Umbilical cord (tissue), 2 donors: ENCODE results near the gene KLHL22. TPM values are rescaled to one million over a fixed set of nuclear protein-coding genes. Genes with fewer than 3 reads are reported as not detected.
A peak's percentile ranks its signal among the peaks of the same experiment; 100 is the strongest.
"Not testable (repeated sequence)": the region's sequence is repeated elsewhere in the genome, so short reads cannot be mapped to it uniquely, and the experiment has no call there.

ENCODE experiments used
- DNase-seq: peaks from one replicate; pipeline ENCODE4 v3.0.0-alpha.2; 2015; ENCODE audit warnings: low spot score
- total RNA-seq: library from RNA; depleted of rRNA; stranded (reverse); fragments of >200 nt; gene quantifications from one replicate; pipeline ENCODE4 v1.2.3, GENCODE V29; 2014; ENCODE audit warnings: low replicate concordance; ENCODE audit not compliant: insufficient read depth

The KLHL22 gene
- total RNA-seq, 1 donor from 2014 or later, result 57.5 TPM

DNA sequence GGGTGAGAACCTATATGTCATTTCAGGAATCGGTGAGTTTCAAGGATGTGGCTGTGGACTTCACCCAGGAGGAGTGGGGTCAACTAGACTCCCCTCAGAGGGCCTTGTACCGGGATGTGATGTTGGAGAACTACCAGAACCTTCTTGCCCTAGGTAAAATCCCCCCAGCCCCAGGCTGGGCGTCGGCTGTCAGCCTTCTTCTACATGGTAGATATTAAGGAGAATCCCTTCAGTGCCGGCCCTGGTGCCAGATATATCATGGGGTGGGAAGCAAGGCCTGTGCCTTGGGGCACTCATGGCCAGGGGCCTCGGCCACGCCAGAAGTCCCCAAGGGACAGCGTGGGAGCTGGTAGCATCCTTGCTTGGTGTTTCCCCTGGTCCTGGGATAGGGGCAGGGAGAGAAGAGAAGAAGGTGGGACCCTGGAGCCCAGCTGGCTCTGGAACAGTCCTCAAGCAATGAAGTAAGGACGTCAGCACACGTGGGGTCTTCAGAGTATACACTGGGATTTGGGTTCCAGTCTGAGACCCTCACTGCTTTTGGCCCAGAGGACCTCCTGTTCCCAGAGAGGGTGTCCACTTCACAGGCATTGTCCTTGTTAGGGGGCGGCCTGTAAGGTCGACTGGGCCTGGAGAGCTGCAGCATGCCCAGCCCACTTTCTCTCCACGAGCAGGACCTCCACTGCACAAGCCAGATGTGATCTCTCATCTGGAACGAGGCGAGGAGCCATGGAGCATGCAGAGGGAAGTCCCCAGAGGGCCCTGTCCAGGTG lies 94.8 kb downstream of the KLHL22 start:
- no peak for DNase-seq

DNA sequence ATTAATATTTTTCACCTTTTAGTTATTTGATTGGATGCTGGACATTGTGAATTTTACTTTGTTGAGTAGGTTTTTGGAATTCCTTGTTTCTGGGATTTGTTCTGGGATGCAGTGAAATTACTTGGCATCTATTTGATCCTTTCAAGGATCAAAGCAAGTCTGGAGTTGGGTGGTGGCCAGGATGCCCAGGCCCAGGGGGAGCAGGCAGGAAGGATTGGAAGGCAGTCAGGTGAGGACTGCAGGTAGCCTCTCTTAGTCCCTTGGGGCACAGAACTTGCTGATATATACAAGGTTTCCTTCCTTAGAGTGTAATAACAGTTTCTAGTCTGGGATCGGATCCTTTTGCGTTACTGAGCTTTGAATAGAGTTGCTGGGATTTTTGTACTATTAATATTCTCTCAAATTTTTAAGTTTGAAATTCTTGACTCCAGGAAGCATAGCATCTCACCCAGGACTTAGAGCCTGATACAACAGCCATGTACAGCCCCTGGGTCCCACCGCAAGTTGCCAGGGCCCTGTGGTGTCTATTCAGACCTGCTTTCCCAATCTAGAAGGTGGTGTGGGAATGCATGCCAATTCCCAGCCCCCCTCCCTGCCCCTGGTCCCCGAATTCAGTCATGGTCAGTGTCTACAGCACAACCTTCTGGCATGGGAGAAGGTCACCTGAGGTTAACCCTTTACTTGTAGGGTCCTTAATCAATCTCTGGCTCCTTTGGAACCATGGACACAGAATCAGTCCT lies 95.6 kb downstream of the KLHL22 start:
- no peak for DNase-seq

DNA sequence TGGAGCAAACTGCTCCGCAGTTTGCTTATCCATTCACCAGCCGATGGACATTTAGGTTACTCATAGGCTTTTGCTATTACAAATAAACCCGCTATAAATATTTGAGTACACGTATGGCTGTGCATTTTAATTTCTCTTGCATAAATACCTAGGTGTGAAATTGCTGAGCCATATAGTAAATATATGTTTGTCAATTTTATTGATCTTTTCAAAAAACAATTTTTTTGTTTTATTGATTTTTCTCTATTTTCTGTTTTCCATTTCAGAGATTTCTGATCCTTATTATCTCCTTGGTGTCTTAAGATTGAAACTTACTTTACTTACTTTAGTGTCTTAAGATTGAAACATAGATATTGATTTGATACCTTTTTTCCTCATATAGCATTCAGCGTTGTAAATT lies 97.2 kb downstream of the KLHL22 start:
- DNase-seq, result no peak

DNA sequence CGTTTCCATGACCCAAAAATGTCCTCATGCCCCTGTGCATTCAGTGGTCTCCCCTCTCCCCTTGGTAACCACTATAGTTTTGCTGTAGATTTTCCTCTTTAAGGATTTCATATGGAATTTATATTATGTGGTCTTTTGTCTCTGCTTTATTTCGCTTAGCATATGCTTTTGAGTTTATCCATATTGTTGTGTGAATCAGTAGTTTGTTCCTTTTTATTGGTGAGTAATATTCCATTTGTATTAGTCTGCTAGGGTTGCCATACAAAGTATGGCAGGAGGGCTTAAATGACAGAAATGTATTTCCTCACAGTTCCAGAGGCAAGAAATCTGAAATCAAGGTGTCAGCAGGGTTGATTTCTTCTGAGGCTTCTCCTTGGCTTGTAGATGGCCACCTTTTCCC lies 98.1 kb downstream of the KLHL22 start:
- no peak for DNase-seq

DNA sequence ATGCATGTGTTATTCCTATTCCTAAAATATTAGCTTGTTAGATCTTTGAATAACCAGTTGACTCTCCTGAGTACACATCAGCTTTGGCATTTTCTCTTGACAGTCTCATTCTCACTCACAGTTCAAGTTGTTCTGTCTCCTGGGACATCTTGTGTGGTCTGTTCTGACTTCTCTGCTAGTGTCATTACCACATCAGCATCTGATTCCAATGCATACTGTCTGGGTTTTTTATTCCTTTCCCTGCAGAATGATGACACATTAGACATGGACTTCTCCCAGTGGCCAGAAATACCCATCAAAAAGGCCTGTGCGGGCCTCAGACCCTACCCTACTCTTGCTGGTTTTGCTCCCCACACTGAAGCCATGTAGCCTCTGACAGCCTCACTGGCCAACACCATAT lies 99.0 kb downstream of the KLHL22 start:
- DNase-seq, result no peak

DNA sequence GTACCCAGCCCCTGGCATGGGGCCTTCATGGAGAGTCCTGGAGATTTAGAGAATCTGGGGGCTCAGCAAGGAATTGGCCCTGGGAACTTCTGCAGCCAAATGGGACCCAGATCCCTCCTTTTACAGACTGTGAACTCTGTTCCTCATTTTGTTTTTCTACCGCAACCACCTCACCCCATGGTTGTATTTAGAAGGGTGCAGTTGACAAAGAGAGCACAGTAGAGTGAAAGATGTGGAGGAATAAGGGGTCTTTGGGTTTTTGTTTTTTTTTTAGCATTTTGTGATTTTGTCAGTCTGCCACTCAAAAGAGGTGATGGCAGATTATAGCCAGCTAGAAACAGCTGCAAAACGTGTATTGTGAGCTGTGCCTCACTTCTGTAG lies 99.7 kb downstream of the KLHL22 start:
- no peak for DNase-seq

DNA sequence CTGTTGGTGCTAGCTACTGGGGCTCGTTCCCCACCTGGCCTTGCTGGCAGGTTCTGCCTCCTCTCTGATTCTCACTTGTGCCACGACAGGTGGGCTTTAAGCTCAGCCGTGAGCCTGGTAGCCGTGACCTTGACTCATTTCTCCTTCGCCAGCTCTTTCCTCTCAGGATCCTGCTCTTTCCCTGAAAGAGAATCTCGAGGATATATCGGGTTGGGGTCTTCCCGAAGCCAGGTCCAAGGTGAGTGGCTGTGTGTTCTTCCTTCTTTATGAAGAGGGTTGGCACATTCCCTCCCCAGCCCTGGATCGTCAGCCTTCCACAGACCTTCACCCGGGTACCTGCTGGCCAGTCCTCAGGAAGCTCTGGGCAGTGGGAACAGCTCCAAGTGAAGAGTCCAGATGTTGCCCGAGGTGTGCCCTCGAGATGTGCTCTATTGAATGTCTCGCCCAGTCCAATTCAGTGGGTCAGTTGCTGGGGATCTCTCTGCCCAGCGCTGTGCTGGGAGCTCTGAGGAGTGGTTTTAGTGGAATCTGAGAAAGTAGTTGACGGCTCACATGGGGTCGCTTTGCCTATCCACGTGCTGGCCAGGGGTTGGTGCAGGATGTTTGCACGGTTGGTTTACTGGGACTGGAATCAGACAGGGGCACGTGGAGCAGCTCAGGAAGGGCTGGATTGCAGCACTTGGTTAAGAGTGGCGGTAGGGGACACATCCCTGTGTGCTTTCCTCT lies 100.3 kb downstream of the KLHL22 start:
- DNase-seq, result no peak

DNA sequence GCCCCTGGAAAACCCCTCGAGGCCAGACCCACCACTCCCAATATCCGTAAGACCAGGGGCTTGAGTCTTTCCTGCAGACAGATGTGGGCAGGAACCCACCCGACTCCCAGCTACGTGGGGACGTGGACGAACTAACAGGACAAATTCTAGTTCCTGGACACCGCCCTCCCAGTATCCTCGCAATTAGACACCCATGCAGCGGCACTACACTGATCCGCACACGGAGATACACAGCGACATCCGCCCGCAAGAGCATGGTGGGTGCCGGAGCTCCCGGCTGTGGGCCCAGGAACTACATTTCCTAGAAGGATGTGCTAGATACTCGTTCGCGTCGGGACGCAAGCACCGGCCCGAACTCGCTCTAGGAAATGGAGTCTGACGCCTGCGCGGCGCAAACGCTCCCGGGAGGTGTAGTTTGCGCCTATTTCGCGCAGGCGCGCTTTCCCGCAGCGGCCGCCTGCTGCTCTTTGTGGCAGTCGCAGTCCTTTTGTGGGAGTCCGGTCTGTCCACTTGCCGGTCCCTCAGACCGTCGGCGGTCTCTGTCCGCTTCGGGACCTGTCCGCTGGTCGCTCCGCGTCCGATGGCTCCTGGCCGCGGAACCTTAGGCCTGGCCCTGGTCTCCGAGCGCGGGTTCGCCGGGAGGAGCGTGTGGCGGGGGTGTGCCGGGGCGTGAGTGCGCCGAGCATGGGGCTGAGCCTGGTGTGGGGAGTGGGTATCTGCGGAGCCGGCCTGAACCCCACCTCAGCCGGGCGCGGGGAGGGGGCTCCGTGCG lies 101.7 kb downstream of the KLHL22 start, which contains the start of gene ZNF74:
Gene ZNF74 (plus strand): TSS at position 447 of the 772 bp plus-strand sequence. CDS start 478 bp downstream, outside the sequence.
- DNase-seq, result peak; percentile 96

DNA sequence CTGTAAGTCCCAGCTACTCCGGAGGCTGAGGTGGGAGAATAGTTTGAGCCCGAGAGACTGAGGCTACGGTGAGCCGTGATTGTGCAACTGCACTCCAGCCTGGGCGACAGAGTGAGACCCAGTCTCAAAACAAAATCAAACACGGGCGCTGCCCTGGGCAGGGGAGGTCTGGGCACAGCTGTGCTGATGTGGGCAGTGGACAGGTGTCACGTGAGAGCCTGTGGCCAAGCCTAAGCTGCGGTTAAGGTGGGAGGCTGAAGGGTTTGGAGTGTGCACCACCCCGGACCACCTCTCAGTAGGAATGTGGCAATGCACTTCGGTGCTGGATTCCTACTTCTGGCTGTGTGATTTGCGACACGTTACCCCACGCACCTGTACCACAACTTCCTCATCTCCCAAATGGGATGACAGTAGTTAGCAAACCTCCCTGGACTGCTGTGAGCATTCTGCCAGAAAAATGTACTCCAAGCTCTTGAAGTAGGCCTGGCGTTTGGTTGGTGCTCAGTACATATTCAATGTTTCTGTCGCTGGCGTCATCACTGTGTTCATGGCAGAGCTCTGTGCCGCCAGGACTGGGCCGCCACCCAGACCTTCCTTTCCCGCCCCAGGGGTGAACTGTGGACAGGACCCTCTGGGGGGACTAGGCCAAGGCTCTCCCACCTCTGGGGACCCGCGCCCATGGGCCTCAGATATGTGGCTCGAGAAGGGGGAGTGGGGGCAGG lies 102.5 kb downstream of the KLHL22 start:
- peak; percentile 13 for DNase-seq

DNA sequence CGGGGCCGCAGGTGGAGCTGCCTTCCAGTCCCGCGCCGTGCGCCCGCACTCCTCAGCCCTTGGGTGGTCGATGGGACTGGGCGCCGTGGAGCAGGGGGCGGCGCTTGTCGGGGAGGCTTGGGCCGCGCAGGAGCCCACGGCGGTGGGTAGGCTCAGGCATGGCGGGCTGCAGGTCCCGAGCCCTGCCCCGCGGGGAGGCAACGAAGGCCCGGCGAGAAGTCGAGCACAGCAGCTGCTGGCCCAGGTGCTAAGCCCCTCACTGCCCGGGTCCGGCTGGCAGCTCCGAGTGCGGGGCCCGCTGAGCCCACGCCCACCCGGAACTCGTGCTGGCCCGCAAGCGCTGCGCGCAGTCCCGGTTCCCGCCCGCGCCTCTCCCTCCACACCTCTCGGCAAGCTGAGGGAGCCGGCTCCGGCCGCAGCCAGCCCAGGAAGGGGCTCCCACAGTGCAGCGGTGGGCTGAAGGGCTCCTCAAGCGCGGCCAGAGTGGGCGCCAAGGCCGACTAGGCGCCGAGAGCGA lies 103.2 kb downstream of the KLHL22 start:
- not testable (repeated sequence) for DNase-seq

Other genes starting within 250 kb of the KLHL22 start
- 1.4 TPM for gene RTN4R, start 227.5 kb downstream of the KLHL22 start, total RNA-seq
- gene DGCR6L, start 175.7 kb downstream of the KLHL22 start, total RNA-seq, result 40.0 TPM
- gene ZNF74, start 101.6 kb downstream of the KLHL22 start, total RNA-seq, result 12.5 TPM
- gene SCARF2, start 58.0 kb downstream of the KLHL22 start, total RNA-seq, result 20.2 TPM
- gene MED15, start 11.8 kb upstream of the KLHL22 start, total RNA-seq, result 24.3 TPM